Gastrocnemius medialis (tissue), 4 donors: ENCODE data around the gene SLC6A15. TPM values are rescaled to one million over a fixed set of nuclear protein-coding genes. Genes with fewer than 3 reads are reported as not detected.

Experiments
- ATAC-seq, 2 donors: fragments of 150-250 bp; one replicate each; pipeline ENCODE4 v1.9.1; 2016
- DNase-seq, 2 donors: peaks; one replicate each; pipeline ENCODE4 v3.0.0-alpha.2; 2019
- H3K27ac ChIP-seq, 4 donors: fragments of 200-600 bp; sonication (generic); 1 replicate in 1 of 4; 2 replicates in 3 of 4; pipeline ENCODE4 v1.5.1; 2016 to 2018; ENCODE audit warnings: mild to moderate bottlenecking in 2 of 4, moderate library complexity in 1 of 4
- H3K27me3 ChIP-seq, 3 donors: fragments of 200-600 bp; sonication (generic) in 2 of 3; 1 replicate in 1 of 3; 2 replicates in 2 of 3; pipeline versions ENCODE4 v1.5.1 to v1.6.0; 2016 to 2019; ENCODE audit warnings: mild to moderate bottlenecking in 1 of 3, moderate library complexity in 1 of 3
- H3K36me3 ChIP-seq, 2 donors: fragments of 200-600 bp; sonication (generic) in 1 of 2; one replicate each; pipeline ENCODE4 v1.5.1; 2017 to 2018
- H3K4me1 ChIP-seq, 2 donors: fragments of 200-600 bp; sonication (generic) in 1 of 2; one replicate each; pipeline ENCODE4 v1.5.1; 2016 to 2017; ENCODE audit warnings: mild to moderate bottlenecking in 2 of 2
- H3K4me3 ChIP-seq, 4 donors: fragments of 200-600 bp; sonication (generic) in 3 of 4; 1 replicate in 1 of 4; 2 replicates in 3 of 4; pipeline ENCODE4 v1.5.1; 2016 to 2019; ENCODE audit warnings: mild to moderate bottlenecking in 2 of 4
- H3K9me3 ChIP-seq, 3 donors: fragments of 200-600 bp; sonication (generic) in 2 of 3; 1 replicate in 1 of 3; 2 replicates in 2 of 3; pipeline ENCODE4 v1.5.1; 2016 to 2019
- POLR2A ChIP-seq, 2 donors: fragments of 450-650 bp; IDR thresholded peaks; one replicate each; pipeline ENCODE4 v1.6.1; 2017; ENCODE audit warnings: antibody characterized with exemption in 2 of 2, mild to moderate bottlenecking in 2 of 2, moderate library complexity in 2 of 2
- in situ Hi-C, 4 donors: fragments of 200-750 bp; cut with MboI; loops; one replicate each; pipeline versions ENCODE4 v1.15.0 to v1.8.0; 2017; ENCODE audit warnings: low sequenced_read_pairs in 4 of 4
- intact Hi-C: fragments of 100-400 bp; cut with DNase I; formaldehyde crosslinking; loops from one replicate; pipeline ENCODE4 v1.15.1; 2023; ENCODE audit warnings: low total_unique reads
- total RNA-seq, 4 donors: library from RNA; depleted of rRNA; stranded (reverse); fragments of >200 nt; gene quantifications; one replicate each; pipeline versions ENCODE4 v1.1.0 to v1.2.3, GENCODE V29; 2016
- TF ChIP-seq, protein P1 (sequence below), 5 experiments: fragments of 450-650 bp in 3 of 5; fragments of 200-600 bp in 2 of 5; sonication (generic) in 2 of 5; IDR thresholded peaks in 4 of 5; conservative IDR thresholded peaks in 1 of 5; 1 replicate in 4 of 5; 2 replicates in 1 of 5; pipeline ENCODE4 v1.5.1; 2016 to 2019; ENCODE audit warnings: antibody characterized with exemption in 5 of 5, mild to moderate bottlenecking in 3 of 5, moderate library complexity in 3 of 5

Gene SLC6A15
- total RNA-seq, 4 donors from 2014 or later, result 0.51 to 0.91 TPM; not detected in 2

DNA sequence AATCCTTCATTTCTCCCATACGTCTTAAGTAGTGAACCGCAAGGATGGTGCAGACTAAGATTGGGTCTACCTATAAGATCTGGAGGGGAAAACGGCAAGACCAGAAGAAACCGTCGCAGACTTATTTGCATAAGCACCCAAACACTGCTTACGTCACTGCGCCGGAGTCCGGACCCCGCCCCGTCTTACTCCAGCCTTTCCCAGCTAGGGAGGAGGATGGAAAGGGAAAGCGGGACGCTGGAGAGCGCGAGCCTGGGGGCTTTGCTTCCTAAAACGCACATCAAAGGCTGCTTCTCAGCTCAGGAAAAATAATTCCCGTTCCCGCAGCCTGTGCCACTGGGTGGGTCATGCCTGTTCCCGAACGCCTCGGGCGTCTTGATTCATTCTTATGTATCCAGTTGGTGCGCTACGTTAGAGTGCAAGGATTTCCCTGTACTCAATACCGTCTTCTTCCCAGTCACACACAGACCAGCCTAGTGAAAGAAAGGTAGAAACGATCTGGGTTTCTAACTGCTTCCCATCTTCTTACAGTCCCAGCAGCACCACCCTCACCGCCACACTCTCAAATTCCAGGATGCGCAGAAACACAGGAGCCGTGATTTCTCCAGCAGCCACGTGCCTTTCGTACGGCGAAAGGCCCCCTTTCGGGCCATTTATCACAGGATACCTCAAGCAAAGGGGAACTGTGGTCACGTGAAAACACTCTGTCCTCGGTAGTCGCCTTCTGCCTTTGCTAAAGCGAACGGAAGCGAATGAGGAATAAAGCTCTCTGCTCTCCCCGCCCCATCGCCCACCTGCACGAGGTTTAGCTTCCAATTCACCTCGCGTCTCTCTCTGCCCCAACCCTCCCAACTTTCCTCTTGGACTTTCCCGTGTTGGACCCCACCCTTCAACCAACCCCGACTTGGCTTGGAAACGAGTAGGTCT is 1.1 kb downstream of the SLC6A15 start:
- Histone ChIP-seq H3K4me1 (peaks cover 0 to 12% of the 10 kb centered on the region in 2 donors), H3K36me3 (no peaks in the 10 kb centered on the region), H3K27ac (no peak overlapping the region), H3K27me3 (peaks cover 26 to 42% (median 35%) of the 10 kb centered on the region in 3 donors), H3K9me3 (no peaks in the 10 kb centered on the region), H3K4me3 (peak overlapping the region; percentile 29 to 46 (median 38))
- ATAC-seq, result no peak
- in situ Hi-C loops, result no loop called here
- no peak for DNase-seq
- intact Hi-C loops, result no loop called here
- TF ChIP-seq, protein P1, sequence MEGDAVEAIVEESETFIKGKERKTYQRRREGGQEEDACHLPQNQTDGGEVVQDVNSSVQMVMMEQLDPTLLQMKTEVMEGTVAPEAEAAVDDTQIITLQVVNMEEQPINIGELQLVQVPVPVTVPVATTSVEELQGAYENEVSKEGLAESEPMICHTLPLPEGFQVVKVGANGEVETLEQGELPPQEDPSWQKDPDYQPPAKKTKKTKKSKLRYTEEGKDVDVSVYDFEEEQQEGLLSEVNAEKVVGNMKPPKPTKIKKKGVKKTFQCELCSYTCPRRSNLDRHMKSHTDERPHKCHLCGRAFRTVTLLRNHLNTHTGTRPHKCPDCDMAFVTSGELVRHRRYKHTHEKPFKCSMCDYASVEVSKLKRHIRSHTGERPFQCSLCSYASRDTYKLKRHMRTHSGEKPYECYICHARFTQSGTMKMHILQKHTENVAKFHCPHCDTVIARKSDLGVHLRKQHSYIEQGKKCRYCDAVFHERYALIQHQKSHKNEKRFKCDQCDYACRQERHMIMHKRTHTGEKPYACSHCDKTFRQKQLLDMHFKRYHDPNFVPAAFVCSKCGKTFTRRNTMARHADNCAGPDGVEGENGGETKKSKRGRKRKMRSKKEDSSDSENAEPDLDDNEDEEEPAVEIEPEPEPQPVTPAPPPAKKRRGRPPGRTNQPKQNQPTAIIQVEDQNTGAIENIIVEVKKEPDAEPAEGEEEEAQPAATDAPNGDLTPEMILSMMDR (IDR thresholded peaks at IDR 0.05 in 4 of 5, conservative IDR thresholded peaks at IDR 0.05 in 1 of 5), result no peak
- TF ChIP-seq POLR2A (IDR thresholded peaks at IDR 0.05), result no peak

DNA sequence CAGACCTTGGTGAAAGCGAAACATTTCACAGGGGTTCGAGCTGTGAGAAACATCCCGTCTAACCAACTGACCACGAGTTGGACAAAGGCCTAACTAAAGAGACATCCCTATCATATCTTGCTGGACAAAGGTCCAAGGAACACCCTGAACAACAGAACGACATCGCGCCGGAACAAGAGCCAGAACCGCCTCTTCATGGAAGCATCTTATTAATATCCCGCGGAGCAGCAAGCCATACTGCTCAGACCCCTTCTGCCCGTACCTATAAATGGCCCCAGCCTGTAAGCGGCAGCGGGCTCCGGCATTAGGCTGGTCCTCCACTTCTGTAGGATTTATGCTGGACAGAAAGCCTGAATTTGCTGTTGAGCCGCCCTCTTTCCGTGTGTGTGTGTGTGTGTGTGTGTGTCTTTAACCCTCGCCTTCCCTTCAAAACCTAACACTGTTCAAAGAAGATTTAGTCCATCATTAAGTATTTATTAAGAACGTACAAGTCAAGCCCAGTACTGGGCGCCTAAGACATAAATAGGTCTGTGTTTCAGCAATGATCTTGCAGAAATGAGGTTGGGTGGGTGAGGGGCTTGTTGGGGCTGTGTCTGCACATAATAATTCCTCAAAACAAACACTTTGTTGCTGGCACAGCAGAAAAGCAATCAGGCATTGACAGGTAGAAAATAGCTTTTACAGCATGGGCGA is 1.9 kb downstream of the SLC6A15 start:
- Histone ChIP-seq H3K36me3 (no peaks in the 10 kb centered on the region), H3K9me3 (no peaks in the 10 kb centered on the region), H3K27me3 (peaks cover 26 to 42% (median 35%) of the 10 kb centered on the region in 3 donors), H3K4me1 (peaks cover 0 to 12% of the 10 kb centered on the region in 2 donors), H3K27ac (no peak overlapping the region), H3K4me3 (peak overlapping the region; percentile 5 to 46 (median 38))
- in situ Hi-C loops (no loop called here), intact Hi-C loops (no loop called here)
- ATAC-seq (no peak), DNase-seq (no peak)
- TF ChIP-seq, protein P1 (IDR thresholded peaks at IDR 0.05 in 4 of 5, conservative IDR thresholded peaks at IDR 0.05 in 1 of 5), result no peak
- TF ChIP-seq POLR2A (IDR thresholded peaks at IDR 0.05), result no peak

DNA sequence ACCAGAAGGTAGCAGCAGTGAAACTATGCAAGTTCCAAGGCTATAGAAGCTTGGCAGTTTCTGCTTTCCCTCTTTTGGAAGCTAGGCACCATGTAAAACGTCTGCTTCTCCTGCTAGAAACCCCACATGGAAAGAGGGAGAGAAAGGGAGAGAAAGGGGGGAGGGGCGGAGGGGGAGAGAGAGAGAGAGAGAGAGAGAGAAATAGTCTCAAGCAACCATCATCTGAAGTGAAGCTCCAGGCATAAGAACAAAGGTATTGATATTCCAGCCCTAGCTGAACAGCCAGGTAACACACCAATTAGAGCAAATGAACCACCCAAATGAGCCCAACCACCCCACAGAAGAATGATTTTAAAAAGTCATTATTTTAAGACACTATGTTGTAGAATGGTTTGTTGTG is 8.5 kb downstream of the SLC6A15 start:
- Histone ChIP-seq H3K4me1 (no peaks in the 10 kb centered on the region), H3K27ac (no peak overlapping the region), H3K9me3 (no peaks in the 10 kb centered on the region), H3K4me3 (no peak overlapping the region), H3K27me3 (no peaks in the 10 kb centered on the region), H3K36me3 (no peaks in the 10 kb centered on the region)
- in situ Hi-C loops (no loop called here), intact Hi-C loops (no loop called here)
- ATAC-seq (no peak), DNase-seq (no peak)
- no peak for TF ChIP-seq POLR2A (IDR thresholded peaks at IDR 0.05)
- TF ChIP-seq, protein P1 (IDR thresholded peaks at IDR 0.05 in 4 of 5, conservative IDR thresholded peaks at IDR 0.05 in 1 of 5), result no peak

DNA sequence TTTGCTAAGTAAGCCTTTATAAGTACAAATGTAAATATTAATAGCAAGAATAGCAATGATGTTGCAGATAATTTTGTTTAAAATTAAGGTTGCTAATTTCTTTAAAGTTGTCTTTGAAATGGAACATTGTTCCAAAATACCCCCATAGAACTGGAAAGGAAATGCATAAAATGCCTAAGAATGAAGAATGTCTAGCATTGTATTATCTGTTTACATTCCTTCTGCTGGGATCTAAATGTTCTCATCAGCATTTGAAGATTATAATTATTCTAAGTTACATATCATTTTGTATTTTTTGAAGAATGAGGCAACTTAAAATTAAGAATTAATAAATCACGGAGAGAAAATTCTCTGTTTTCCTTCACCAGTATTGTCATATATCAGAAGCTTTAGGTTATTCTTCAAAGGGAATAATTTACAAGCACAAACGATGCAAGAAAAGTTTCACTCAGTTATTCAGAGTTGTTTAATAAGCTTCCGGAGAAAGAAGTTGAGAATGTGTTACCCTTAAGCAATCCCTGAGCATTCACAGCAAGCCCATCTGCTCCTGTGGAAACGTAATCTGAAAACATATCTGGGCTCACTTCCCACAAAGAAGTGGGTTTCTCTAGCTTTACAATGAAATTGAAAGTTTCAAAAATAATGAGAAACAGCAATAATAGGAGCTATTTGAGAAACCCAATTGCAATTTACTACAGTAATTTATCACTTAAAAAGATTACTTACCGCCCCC is 21.3 kb downstream of the SLC6A15 start:
- Histone ChIP-seq H3K4me1 (no peaks in the 10 kb centered on the region), H3K27me3 (no peaks in the 10 kb centered on the region), H3K36me3 (no peaks in the 10 kb centered on the region), H3K4me3 (no peak overlapping the region), H3K9me3 (no peaks in the 10 kb centered on the region), H3K27ac (no peak overlapping the region)
- intact Hi-C loops, result no loop called here
- DNase-seq, result no peak
- no peak for TF ChIP-seq POLR2A (IDR thresholded peaks at IDR 0.05)
- TF ChIP-seq, protein P1 (IDR thresholded peaks at IDR 0.05 in 4 of 5, conservative IDR thresholded peaks at IDR 0.05 in 1 of 5), result no peak
- in situ Hi-C loops, result no loop called here
- no peak for ATAC-seq
